Brain microvascular endothelial cell (primary cell): Measurements from ENCODE around the gene TMEM40.

ENCODE experiments used
- DNase-seq: peaks from one replicate; pipeline ENCODE4 v3.0.0-alpha.2; 2020
- H3K27ac ChIP-seq: fragments of 250-450 bp; sonication (Bioruptor Pico); 2 replicates; pipeline ENCODE4 v1.5.1; 2020; ENCODE audit warnings: mild to moderate bottlenecking, moderate library complexity
- H3K27me3 ChIP-seq: fragments of 250-450 bp; sonication (Bioruptor Pico); replicated peaks from 2 replicates; pipeline ENCODE4 v1.5.1; 2020; ENCODE audit warnings: mild to moderate bottlenecking
- H3K36me3 ChIP-seq: fragments of 250-450 bp; sonication (Bioruptor Pico); replicated peaks from 2 replicates; pipeline ENCODE4 v1.5.1; 2020; ENCODE audit warnings: mild to moderate bottlenecking
- H3K4me3 ChIP-seq: 2 replicates; pipeline ENCODE4 v1.5.1; 2011; ENCODE audit warnings: low read depth, mild to moderate bottlenecking, control low read depth, low read length, moderate library complexity
- CTCF ChIP-seq: IDR thresholded peaks from 2 replicates; pipeline ENCODE4 v1.5.1; 2011; ENCODE audit warnings: low read depth, mild to moderate bottlenecking, moderate library complexity, low read length, control low read depth, inconsistent platforms; ENCODE audit errors: missing control alignments
- in situ Hi-C: cut with HindIII; loops from 2 replicates; pipeline ENCODE4 v1.10.0; 2017; ENCODE audit warnings: low sequenced_read_pairs, low pct_ligation_motif_present

TMEM40 gene

GRCh38 chr3:12756635-12757034 is 2.4 kb downstream of the TMEM40 start:
- Histone ChIP-seq H3K4me3 (no peak overlapping the region), H3K27ac (no peak overlapping the region), H3K27me3 (no peaks in the 10 kb centered on the region), H3K36me3 (no peaks in the 10 kb centered on the region)
- in situ Hi-C loops = no loop called here
- TF ChIP-seq CTCF = no peak
- no peak for DNase-seq

GRCh38 chr3:12756175-12756574 is 2.9 kb downstream of the TMEM40 start:
- in situ Hi-C loops = no loop called here
- H3K27ac ChIP-seq = no peak overlapping the region
- no peak for TF ChIP-seq CTCF
- H3K27me3 ChIP-seq = no peaks in the 10 kb centered on the region
- no peak overlapping the region for H3K4me3 ChIP-seq
- H3K36me3 ChIP-seq = no peaks in the 10 kb centered on the region
- no peak for DNase-seq

- in situ Hi-C loops = no loop called here
- Histone ChIP-seq H3K27me3 (no peaks in the 10 kb centered on the region), H3K4me3 (no peak overlapping the region), H3K36me3 (no peaks in the 10 kb centered on the region), H3K27ac (no peak overlapping the region)
- no peak for DNase-seq
- no peak for TF ChIP-seq CTCF
These were observed 3.3 kb downstream of the TMEM40 start for GRCh38 chr3:12755754-12756153.

- Histone ChIP-seq H3K27me3 (no peaks in the 10 kb centered on the region), H3K36me3 (no peaks in the 10 kb centered on the region), H3K27ac (no peak overlapping the region), H3K4me3 (no peak overlapping the region)
- in situ Hi-C loops = no loop called here
- no peak for DNase-seq
- no peak for TF ChIP-seq CTCF
These were observed 4.7 kb downstream of the TMEM40 start for GRCh38 chr3:12754313-12754712.

- Histone ChIP-seq H3K36me3 (no peaks in the 10 kb centered on the region), H3K27me3 (no peaks in the 10 kb centered on the region), H3K27ac (no peak overlapping the region), H3K4me3 (no peak overlapping the region)
- in situ Hi-C loops = no loop called here
- no peak for DNase-seq
- no peak for TF ChIP-seq CTCF
These were observed 5.6 kb downstream of the TMEM40 start for GRCh38 chr3:12753275-12754028.

- in situ Hi-C loops = no loop called here
- no peak for DNase-seq
- no peak overlapping the region for H3K27ac ChIP-seq
- TF ChIP-seq CTCF = no peak
- no peak overlapping the region for H3K4me3 ChIP-seq
- no peaks in the 10 kb centered on the region for H3K36me3 ChIP-seq
- no peaks in the 10 kb centered on the region for H3K27me3 ChIP-seq
These were observed 6.2 kb downstream of the TMEM40 start for GRCh38 chr3:12752809-12753208.
